GM12878 (cell line): Measurements from ENCODE around the gene RGS4. TPM values are rescaled to one million over a fixed set of nuclear protein-coding genes. Genes with fewer than 3 reads are reported as not detected.

Source experiments
- ATAC-seq: fragments of 200-7000 bp; cut with Tn5 transposase; 3 replicates; pipeline ENCODE4 v1.9.1; 2020; ENCODE audit warnings: mild to moderate bottlenecking, moderate library complexity
- BruUV-seq: library from RNA; stranded (reverse); fragments of 400-500 nt; replicated peaks from 2 replicates; lab custom pipeline; 2021; lab: Mats Ljungman, UMichigan
- CTCF ChIA-PET: fragments of 300-600 bp; sonication (Branson Sonifier 250); formaldehyde crosslinking; extraction: SDS; loops from one replicate; lab custom pipeline; 2021; ENCODE audit warnings: inconsistent platforms; lab: Yijun Ruan, JAX
- POLR2A ChIA-PET: fragments of 350-600 bp; formaldehyde crosslinking; extraction: SDS; loops from one replicate; lab custom pipeline; 2021; ENCODE audit warnings: inconsistent platforms; lab: Charles Lee
- RAD21 ChIA-PET: fragments of 300-600 bp; sonication (Branson Sonifier 250); formaldehyde crosslinking; loops from one replicate; lab custom pipeline; 2023; ENCODE audit warnings: antibody characterized with exemption; ENCODE audit not compliant: unreplicated experiment; lab: Charles Lee
- SMC1A ChIA-PET: fragments of 300-600 bp; sonication (Branson Sonifier 250); formaldehyde crosslinking; loops from one replicate; lab custom pipeline; 2023; ENCODE audit not compliant: unreplicated experiment, uncharacterized antibody; lab: Charles Lee
- DNase-seq: peaks from one replicate; pipeline ENCODE4 v3.0.0-alpha.2; 2011; ENCODE audit warnings: low read depth, low spot score
- FAIRE-seq: peaks from 3 replicates; lab custom pipeline; 2011; peaks lifted over from hg19 to GRCh38; lab: Jason Lieb, UNC
- H2AFZ ChIP-seq: 2 replicates; pipeline ENCODE4 v1.6.0; 2011; ENCODE audit warnings: low read depth, low read length, control low read depth; ENCODE audit not compliant: control insufficient read depth
- H3K27ac ChIP-seq: 2 replicates; pipeline ENCODE4 v1.5.1; 2011; ENCODE audit warnings: control low read depth; ENCODE audit not compliant: control insufficient read depth, insufficient read depth
- H3K27me3 ChIP-seq, 2 experiments: replicated peaks in 1 of 2; 2 replicates each; pipeline versions ENCODE4 v1.6.0 to v1.6.1; 2011; ENCODE audit warnings: low read length in 1 of 2; ENCODE audit not compliant: control insufficient read depth in 2 of 2, insufficient read depth in 2 of 2
- H3K36me3 ChIP-seq, 2 experiments: 2 replicates each; pipeline ENCODE4 v1.5.1; 2011; ENCODE audit warnings: low read length in 1 of 2; ENCODE audit not compliant: control insufficient read depth in 2 of 2, insufficient read depth in 2 of 2
- H3K4me1 ChIP-seq: 2 replicates; pipeline ENCODE4 v1.6.1; 2011; ENCODE audit warnings: mild to moderate bottlenecking, low read length, moderate library complexity, mixed read lengths; ENCODE audit not compliant: control insufficient read depth, insufficient read depth
- H3K4me2 ChIP-seq: 2 replicates; pipeline ENCODE4 v1.6.0; 2011; ENCODE audit warnings: control low read depth; ENCODE audit not compliant: control insufficient read depth, insufficient read depth
- H3K4me3 ChIP-seq: fragments of 200-600 bp; sonication (generic); 2 replicates; pipeline ENCODE4 v1.5.1; 2016
- H3K79me2 ChIP-seq: 2 replicates; pipeline ENCODE4 v1.6.0; 2011; ENCODE audit warnings: low read length; ENCODE audit not compliant: control insufficient read depth, insufficient read depth
- H3K9ac ChIP-seq: 2 replicates; pipeline ENCODE4 v1.8.0; 2011; ENCODE audit warnings: low read length, control low read depth, mixed read lengths; ENCODE audit not compliant: control insufficient read depth, insufficient read depth
- H3K9me3 ChIP-seq: replicated peaks from 3 replicates; pipeline ENCODE4 v1.5.1; 2011; ENCODE audit warnings: mild to moderate bottlenecking, low read length; ENCODE audit not compliant: control insufficient read depth, insufficient read depth
- H4K20me1 ChIP-seq: 2 replicates; pipeline ENCODE4 v1.6.0; 2011; ENCODE audit not compliant: control insufficient read depth, insufficient read depth
- FOXK2 ChIP-seq: fragments of 450-650 bp; IDR thresholded peaks from 2 replicates; pipeline ENCODE4 v1.6.1; 2017; ENCODE audit warnings: mild to moderate bottlenecking, moderate library complexity
- MTA2 ChIP-seq: fragments of 450-650 bp; IDR thresholded peaks from 2 replicates; pipeline ENCODE4 v1.6.1; 2016; ENCODE audit warnings: low read depth, mild to moderate bottlenecking, moderate library complexity
- MYC ChIP-seq: IDR thresholded peaks from 2 replicates; pipeline ENCODE4 v1.6.1; 2011; ENCODE audit warnings: mild to moderate bottlenecking, low read length, moderate library complexity, inconsistent platforms; ENCODE audit not compliant: insufficient read depth, insufficient replicate concordance, insufficient read length, severe bottlenecking
- NRF1 ChIP-seq: conservative IDR thresholded peaks from 2 replicates; pipeline ENCODE4 v1.6.1; 2011; ENCODE audit warnings: mild to moderate bottlenecking, low read depth, low read length, improper control_type of control experiment
- RAD21 ChIP-seq: IDR thresholded peaks from 2 replicates; pipeline ENCODE4 v1.6.1; 2011; ENCODE audit warnings: mild to moderate bottlenecking, low read depth, low read length, moderate library complexity; ENCODE audit not compliant: insufficient read depth
- RAD51 ChIP-seq: fragments of 450-650 bp; IDR thresholded peaks from 2 replicates; pipeline ENCODE4 v1.6.1; 2016; ENCODE audit warnings: moderate library complexity, mild to moderate bottlenecking, inconsistent platforms
- RBBP5 ChIP-seq: fragments of 200-600 bp; sonication (generic); conservative IDR thresholded peaks from 2 replicates; pipeline ENCODE4 v1.6.1; 2016
- RCOR1 ChIP-seq: conservative IDR thresholded peaks from 2 replicates; pipeline ENCODE4 v1.6.1; 2012; ENCODE audit warnings: low read depth, low read length, improper control_type of control experiment
- SMC3 ChIP-seq: IDR thresholded peaks from 2 replicates; pipeline ENCODE4 v1.6.1; 2011; ENCODE audit warnings: low read length, improper control_type of control experiment, borderline replicate concordance
- YY1 ChIP-seq: IDR thresholded peaks from 2 replicates; pipeline ENCODE4 v1.6.1; 2011; ENCODE audit warnings: low read depth, mild to moderate bottlenecking, low read length
- WGBS: methylation state at CpG from one replicate; pipeline ENCODE4 v1.1.6; 2016; ENCODE audit warnings: low lambda C conversion rate; ENCODE audit not compliant: insufficient replicate concordance, insufficient coverage; ENCODE audit errors: missing lambda C conversion rate; 5-methylcytosine and 5-hydroxymethylcytosine counted together
- in situ Hi-C: fragments of 300-500 bp; cut with MboI; formaldehyde crosslinking; loops from 9 replicates; pipeline ENCODE4 v1.14.3; 2018; ENCODE audit warnings: mixed read lengths
- intact Hi-C: fragments of 100-400 bp; cut with micrococcal nuclease; formaldehyde crosslinking; loops from one replicate; pipeline ENCODE4 v1.14.2; 2022; ENCODE audit not compliant: unreplicated experiment
- polyA plus RNA-seq, 11 experiments: library from polyadenylated mRNA; depleted of rRNA in 4 of 11; unstranded in 6 of 11; stranded (reverse) in 5 of 11; fragments of >200 nt; fragmentation: Nextera tagmentation in 4 of 11; fragmentation: Illumina TruSeq in 1 of 11; extraction: Ambion mirVana in 4 of 11; extraction: Trizol in 1 of 11; gene quantifications; 1 replicate in 1 of 11; 2 replicates in 10 of 11; pipeline versions ENCODE4 v1.2.1 to v1.2.3, GENCODE V29; 2011 to 2016; ENCODE audit warnings: inconsistent platforms in 2 of 11, missing spikeins in 2 of 11, low read depth in 1 of 11
- total RNA-seq, 4 experiments: library from RNA; depleted of rRNA in 3 of 4; stranded (reverse); fragments of >200 nt in 3 of 4; fragmentation: Illumina TruSeq in 1 of 4; extraction: Trizol in 1 of 4; gene quantifications; 2 replicates each; pipeline versions ENCODE4 v1.2.1 to v1.2.3, GENCODE V29; 2013 to 2021
- TF ChIP-seq, protein P1 (sequence below), 3 experiments: IDR thresholded peaks in 2 of 3; conservative IDR thresholded peaks in 1 of 3; 2 replicates each; pipeline ENCODE4 v1.5.1; 2011; ENCODE audit warnings: low read depth in 3 of 3, low read length in 3 of 3, mild to moderate bottlenecking in 3 of 3, control low read depth in 2 of 3, moderate library complexity in 2 of 3, inconsistent platforms in 1 of 3, mixed read lengths in 1 of 3; ENCODE audit not compliant: control insufficient read depth in 2 of 3, insufficient read depth in 1 of 3; ENCODE audit errors: extremely low read depth in 1 of 3
- TF ChIP-seq, protein P2 (sequence below): fragments of 450-650 bp; conservative IDR thresholded peaks from 2 replicates; pipeline ENCODE4 v1.6.1; 2017; ENCODE audit warnings: mild to moderate bottlenecking, moderate library complexity
- TF ChIP-seq, protein P3 (sequence below): fragments of 450-650 bp; formaldehyde crosslinking; IDR thresholded peaks from 2 replicates; pipeline ENCODE4 v1.4.0; 2020; ENCODE audit warnings: mild to moderate bottlenecking, moderate library complexity

The RGS4 gene
- total and polyA plus RNA-seq, 10 of the 15 experiments (the other 5 are each of a cell fraction or from before 2014, with no cell fraction given): 0.05 to 0.14 TPM; not detected in 8

DNA sequence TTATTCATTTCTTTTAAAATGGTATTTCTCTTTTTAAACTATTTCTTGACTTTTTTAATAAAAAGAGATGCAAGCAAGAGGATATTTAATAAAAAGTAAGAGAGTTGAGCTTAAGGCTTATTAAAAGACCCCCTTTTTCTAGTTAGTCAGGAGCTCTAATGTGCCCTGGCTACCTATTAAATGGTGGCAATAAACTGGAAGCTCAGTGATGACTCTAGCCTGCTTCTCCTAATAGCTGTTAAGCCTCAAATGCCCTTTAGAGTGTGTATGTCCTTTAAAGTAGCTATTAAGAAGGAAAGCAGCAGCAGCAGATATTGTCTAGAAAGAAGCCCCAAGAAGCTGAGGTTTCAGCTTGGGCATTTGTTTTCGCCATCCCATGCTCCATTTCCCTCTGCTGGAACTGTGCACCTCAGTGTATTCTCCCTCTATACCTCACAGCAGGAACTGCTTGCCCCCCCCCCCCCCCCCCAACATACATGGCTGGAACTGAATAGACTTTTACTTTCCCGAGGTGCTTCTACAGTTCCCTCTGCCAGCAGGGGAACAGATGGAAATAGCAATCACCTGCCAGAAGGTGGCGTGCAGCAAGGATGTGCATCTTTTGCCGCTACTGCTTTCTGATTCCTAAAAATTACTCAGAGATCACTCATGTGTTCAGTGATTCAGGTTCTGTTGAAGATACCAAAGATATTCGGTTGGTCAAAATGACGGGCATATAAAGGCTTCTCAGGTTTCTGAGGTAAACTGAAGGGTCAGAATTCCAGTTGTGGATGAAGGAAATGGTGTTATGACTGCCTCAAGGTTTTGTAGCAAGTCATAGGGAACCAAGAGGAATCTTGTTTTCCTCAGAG, 2.5 kb downstream of the RGS4 start:
- Histone ChIP-seq H3K27ac (no peak overlapping the region), H3K9ac (no peak overlapping the region), H3K36me3 (no peaks in the 10 kb centered on the region), H3K4me1 (no peaks in the 10 kb centered on the region), H4K20me1 (no peaks in the 10 kb centered on the region), H3K4me3 (no peak overlapping the region), H3K4me2 (no peak overlapping the region), H3K79me2 (no peaks in the 10 kb centered on the region), H2AFZ (no peak overlapping the region), H3K27me3 (peaks cover 0 to 8% of the 10 kb centered on the region in 2 experiments; a peak in 1 of 4 replicates), H3K9me3 (no peaks in the 10 kb centered on the region)
- intact Hi-C loops (loop anchor here (2.0 to 10.0 kb wide), 4 partner anchors 103 to 243 kb away; no protein-coding TSS in a partner anchor), in situ Hi-C loops (loop anchor here (5.0 kb wide), 1 partner anchor 246 kb away; no protein-coding TSS in a partner anchor)
- ATAC-seq (peak; percentile 85), DNase-seq (no peak), FAIRE-seq (peak; percentile 96)
- no TSS peak for BruUV-seq
- SMC1A ChIA-PET: interaction anchor here (0.7 to 7.0 kb wide), 2 partner anchors 103 to 243 kb away, joined by 3 to 69 read pairs; no protein-coding TSS in a partner anchor
- WGBS: 10% methylated on average over 6 of the region's 6 CpGs
- CTCF ChIA-PET: interaction anchor here (0.9 to 8.1 kb wide), 8 partner anchors 10 to 243 kb away, joined by 3 to 136 read pairs (median 5); no protein-coding TSS in a partner anchor
- RAD21 ChIA-PET: interaction anchor here (1.0 to 1.8 kb wide), 3 partner anchors 242 to 249 kb away, joined by 3 to 20 read pairs (median 4); no protein-coding TSS in a partner anchor
- POLR2A ChIA-PET: no interaction called here
- peak; percentile 42 for TF ChIP-seq RAD21
- no peak for TF ChIP-seq RCOR1
- TF ChIP-seq NRF1: no peak
- TF ChIP-seq, protein P1, sequence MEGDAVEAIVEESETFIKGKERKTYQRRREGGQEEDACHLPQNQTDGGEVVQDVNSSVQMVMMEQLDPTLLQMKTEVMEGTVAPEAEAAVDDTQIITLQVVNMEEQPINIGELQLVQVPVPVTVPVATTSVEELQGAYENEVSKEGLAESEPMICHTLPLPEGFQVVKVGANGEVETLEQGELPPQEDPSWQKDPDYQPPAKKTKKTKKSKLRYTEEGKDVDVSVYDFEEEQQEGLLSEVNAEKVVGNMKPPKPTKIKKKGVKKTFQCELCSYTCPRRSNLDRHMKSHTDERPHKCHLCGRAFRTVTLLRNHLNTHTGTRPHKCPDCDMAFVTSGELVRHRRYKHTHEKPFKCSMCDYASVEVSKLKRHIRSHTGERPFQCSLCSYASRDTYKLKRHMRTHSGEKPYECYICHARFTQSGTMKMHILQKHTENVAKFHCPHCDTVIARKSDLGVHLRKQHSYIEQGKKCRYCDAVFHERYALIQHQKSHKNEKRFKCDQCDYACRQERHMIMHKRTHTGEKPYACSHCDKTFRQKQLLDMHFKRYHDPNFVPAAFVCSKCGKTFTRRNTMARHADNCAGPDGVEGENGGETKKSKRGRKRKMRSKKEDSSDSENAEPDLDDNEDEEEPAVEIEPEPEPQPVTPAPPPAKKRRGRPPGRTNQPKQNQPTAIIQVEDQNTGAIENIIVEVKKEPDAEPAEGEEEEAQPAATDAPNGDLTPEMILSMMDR (IDR thresholded peaks at IDR 0.05 in 2 of 3, conservative IDR thresholded peaks at IDR 0.05 in 1 of 3; ENCODE audit: control insufficient read depth in 2 of 3, extremely low read depth in 1 of 3, insufficient read depth in 1 of 3, low read depth in 3 of 3, low read length in 3 of 3): peak; percentile 66 to 77 (median 74)
- TF ChIP-seq RBBP5: no peak
- TF ChIP-seq, protein P2, sequence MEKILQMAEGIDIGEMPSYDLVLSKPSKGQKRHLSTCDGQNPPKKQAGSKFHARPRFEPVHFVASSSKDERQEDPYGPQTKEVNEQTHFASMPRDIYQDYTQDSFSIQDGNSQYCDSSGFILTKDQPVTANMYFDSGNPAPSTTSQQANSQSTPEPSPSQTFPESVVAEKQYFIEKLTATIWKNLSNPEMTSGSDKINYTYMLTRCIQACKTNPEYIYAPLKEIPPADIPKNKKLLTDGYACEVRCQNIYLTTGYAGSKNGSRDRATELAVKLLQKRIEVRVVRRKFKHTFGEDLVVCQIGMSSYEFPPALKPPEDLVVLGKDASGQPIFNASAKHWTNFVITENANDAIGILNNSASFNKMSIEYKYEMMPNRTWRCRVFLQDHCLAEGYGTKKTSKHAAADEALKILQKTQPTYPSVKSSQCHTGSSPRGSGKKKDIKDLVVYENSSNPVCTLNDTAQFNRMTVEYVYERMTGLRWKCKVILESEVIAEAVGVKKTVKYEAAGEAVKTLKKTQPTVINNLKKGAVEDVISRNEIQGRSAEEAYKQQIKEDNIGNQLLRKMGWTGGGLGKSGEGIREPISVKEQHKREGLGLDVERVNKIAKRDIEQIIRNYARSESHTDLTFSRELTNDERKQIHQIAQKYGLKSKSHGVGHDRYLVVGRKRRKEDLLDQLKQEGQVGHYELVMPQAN: no peak
- TF ChIP-seq RAD51: no peak
- TF ChIP-seq MYC: no peak
- peak; percentile 77 for TF ChIP-seq SMC3
- TF ChIP-seq MTA2: no peak
- TF ChIP-seq YY1: 0 out of 2 replicates have a peak, but pooled peaks have one; percentile 30
- TF ChIP-seq, protein P3, sequence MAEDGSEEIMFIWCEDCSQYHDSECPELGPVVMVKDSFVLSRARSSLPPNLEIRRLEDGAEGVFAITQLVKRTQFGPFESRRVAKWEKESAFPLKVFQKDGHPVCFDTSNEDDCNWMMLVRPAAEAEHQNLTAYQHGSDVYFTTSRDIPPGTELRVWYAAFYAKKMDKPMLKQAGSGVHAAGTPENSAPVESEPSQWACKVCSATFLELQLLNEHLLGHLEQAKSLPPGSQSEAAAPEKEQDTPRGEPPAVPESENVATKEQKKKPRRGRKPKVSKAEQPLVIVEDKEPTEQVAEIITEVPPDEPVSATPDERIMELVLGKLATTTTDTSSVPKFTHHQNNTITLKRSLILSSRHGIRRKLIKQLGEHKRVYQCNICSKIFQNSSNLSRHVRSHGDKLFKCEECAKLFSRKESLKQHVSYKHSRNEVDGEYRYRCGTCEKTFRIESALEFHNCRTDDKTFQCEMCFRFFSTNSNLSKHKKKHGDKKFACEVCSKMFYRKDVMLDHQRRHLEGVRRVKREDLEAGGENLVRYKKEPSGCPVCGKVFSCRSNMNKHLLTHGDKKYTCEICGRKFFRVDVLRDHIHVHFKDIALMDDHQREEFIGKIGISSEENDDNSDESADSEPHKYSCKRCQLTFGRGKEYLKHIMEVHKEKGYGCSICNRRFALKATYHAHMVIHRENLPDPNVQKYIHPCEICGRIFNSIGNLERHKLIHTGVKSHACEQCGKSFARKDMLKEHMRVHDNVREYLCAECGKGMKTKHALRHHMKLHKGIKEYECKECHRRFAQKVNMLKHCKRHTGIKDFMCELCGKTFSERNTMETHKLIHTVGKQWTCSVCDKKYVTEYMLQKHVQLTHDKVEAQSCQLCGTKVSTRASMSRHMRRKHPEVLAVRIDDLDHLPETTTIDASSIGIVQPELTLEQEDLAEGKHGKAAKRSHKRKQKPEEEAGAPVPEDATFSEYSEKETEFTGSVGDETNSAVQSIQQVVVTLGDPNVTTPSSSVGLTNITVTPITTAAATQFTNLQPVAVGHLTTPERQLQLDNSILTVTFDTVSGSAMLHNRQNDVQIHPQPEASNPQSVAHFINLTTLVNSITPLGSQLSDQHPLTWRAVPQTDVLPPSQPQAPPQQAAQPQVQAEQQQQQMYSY (CRISPR knock-in tag): no peak
- TF ChIP-seq FOXK2: no peak
